Stimulated activated CD8-positive, alpha-beta memory T cell treated with anti-CD3 and anti-CD28 coated beads, Interleukin-12 subunit alpha, Interleukin-12 subunit beta, amount 100 ng/mL, for 24 hours (primary cell): ENCODE results near the gene ABAT.
"Not testable (repeated sequence)": the region's sequence is repeated elsewhere in the genome, so short reads cannot be mapped to it uniquely, and the experiment has no call there.

Experiments used
- DNase-seq: peaks from one replicate; pipeline ENCODE4 v3.0.0-alpha.2; 2020; ENCODE audit errors: extremely low read depth

The ABAT gene

GRCh38 chr16:8682551-8683259 lies 8.3 kb downstream of the ABAT start:
- DNase-seq, result no peak

- no peak for DNase-seq
Measured at GRCh38 chr16:8683640-8684039, 9.2 kb downstream of the ABAT start.

DNA sequence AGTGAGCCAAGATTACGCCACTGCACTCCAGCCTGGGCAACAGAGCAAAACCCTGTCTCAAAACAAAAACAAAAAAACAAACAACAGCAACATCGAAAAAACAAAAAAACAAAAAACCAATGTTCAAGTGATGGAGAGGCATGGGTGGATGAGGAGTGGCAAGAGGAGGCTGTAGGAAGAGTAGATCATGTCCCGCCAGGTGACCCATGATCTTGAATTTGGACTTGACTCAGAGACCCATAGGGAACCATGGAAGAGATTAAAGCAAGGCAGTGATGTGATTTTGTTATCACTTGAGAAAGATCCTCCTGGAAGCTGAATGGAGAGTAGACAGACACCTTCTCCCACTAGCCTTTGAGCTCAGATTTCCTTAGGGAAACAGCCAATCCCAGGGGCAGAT lies 11.2 kb downstream of the ABAT start:
- no peak for DNase-seq

- DNase-seq, result no peak
Measured at GRCh38 chr16:8686031-8686621, 11.7 kb downstream of the ABAT start.

DNA sequence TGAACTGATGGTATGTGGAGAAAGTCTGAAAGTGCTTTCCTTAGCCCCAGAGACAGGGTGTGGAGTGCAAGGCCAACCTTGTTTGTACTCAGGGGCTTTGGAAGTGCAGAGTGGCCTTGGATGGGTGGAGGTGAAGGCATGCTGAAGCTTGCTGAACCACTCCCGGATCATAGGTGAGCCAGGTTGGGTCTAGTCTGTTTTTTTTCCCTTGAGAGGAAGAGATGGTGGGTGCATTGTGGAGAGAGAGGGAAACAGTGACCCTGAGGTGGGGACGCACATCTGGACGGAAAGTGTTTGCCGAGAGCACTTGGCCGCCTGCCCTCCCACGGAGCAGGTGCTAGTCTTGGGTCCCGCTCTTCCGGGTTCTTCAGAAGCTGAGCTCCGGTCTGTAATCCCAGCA lies 12.5 kb downstream of the ABAT start:
- no peak for DNase-seq

GRCh38 chr16:8689686-8690085 lies 15.3 kb downstream of the ABAT start:
- DNase-seq, result no peak

GRCh38 chr16:8691728-8692127 lies 17.3 kb downstream of the ABAT start:
- no peak for DNase-seq

DNA sequence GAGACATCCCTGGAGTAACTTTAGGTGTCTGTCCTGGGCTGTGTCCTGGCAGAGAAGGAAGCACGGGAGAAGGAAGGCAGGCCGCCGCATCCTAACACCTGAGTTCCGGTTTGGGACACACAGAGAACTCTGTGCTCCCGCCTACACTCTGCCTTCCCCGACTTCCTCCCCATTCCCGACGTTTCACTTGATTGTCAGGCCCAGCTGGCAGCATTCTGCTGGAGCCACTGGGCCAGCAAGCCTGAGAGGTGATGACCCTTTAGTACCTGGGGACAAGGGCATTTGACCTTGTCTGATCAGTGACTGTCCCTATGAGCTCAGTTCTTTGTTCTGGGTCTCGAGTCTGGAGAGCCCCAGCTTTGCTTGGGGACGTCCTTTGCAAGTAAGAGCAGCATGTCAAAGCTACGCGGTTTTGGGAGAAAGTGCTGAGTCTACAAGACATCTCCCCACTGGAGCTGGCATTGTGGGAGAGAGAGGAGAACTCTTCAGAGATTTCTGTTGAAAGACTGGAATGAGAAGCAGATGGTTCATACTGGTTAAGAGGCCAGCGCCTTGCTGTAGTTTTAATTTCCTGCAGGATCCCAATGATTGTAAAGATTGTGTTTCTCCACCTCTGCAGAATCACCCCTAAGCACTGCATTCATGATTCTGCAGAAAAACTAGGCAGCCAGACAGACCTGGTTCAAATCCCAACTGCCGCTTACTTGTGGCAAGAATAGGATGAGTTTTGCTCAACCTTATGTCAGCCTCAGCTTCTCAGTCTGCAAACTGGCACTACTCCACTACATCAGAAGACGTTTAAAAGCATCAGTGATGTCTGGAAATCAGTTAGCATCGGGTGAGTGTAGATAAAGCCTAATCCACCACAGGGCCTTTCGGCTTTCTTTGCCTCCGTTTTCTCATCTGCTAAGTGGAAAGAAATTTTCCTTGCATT lies 20.6 kb downstream of the ABAT start:
- no peak for DNase-seq

DNA sequence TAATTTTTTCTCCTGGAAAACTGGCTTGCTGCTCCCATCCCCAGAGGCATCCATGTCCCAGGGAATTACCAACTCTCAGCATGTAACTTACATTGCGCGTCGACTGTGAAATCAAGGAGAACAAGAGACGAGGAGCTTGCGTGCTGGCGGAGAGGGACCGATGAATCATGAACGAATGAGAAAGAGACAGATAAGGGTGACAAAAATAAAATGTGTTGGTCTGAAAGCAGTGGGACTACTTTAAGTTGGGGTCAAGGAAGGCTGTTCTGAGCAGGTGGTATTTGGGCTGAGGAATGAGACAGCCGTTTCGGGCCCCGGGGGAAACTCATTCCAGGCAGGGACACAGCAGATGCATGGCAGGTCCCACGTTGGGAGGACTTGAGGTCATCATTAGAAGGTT lies 22.5 kb downstream of the ABAT start:
- no peak for DNase-seq

- DNase-seq, result no peak
Measured at GRCh38 chr16:8697965-8698364, 23.5 kb downstream of the ABAT start.

GRCh38 chr16:8703693-8704092 lies 29.3 kb downstream of the ABAT start:
- DNase-seq, result no peak

DNA sequence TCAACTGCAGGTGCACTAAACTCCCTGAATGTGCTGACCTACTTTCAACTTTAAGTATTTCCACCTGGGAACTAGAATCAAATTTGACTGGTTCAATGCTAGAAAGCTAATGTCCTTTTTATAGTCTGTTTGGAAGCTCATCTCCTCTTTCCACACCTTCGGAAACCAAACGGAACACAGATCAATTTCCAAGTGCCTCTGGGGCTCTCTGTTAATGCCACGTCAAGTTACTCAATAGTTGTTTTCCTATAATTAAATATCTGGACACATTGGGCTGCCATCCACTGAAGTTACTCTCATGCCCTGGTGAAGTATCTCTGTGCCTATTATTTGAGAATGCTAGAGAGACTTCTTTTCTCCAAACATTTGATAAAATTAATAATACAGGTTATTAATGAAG lies 29.7 kb downstream of the ABAT start:
- no peak for DNase-seq

GRCh38 chr16:8705100-8705822 lies 30.8 kb downstream of the ABAT start:
- DNase-seq, result not testable (repeated sequence)

GRCh38 chr16:8708536-8708935 lies 34.1 kb downstream of the ABAT start:
- no peak for DNase-seq

DNA sequence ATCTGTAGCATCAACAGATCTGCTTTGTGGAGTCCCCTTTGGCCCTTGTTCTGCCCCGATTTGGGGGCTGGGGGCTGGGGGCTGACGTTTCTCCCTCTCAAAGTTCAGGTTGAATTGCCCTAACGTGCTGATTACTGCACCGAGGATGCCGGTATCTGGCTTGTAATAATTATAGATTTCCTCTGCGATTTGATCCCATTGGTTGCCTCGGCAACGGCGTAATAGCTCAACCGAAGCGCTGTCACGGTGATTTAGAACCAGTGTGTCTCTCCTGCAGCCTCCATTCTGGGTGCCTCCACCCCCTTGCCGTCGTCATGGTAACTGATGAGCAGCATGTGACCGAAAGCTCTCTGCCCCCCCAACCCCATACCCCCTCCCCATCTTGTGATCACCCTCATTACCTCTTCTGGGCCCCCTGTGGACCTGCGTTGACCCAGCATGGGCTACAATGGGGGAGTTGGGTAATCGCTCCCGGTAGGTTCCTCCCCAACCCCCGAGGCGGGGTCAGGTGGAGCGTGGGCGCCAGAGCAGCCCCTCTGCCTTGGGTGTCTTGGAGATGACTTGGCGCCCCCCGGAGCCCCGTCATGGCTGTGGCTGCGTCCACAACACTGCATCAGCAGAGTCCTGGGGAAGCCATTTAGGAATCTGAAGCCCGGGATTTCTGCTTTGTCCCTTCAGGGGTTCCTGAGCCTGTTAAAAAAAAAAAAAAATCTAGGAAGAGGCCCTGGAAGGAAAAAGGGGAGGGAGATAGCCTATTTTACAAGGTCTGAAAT lies 38.4 kb downstream of the ABAT start:
- no peak for DNase-seq

DNA sequence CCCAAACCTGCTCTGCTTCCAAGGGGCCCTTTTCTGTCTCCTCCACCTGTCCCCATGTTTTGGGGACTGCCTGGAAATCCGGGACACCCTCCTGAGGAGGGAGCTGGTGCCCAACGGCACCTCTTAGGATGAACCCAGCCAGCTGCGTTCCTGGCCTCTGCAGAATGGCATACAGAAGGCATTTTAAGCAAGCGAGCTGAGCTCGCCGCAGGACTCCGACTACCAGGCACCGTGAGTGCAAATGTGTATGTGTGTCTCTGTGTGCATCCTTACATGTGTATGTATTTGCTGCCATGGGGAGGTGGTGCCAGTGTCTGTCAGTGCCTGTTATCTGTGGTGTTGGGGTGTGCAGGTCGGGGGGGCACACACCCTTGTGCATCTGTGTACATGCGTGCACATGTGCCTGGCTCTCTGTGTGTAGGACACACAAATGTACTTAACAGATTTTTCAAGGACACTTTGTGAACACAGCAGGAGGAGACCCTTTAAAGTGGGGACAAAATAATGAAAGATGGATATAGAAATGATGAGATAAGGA lies 39.3 kb downstream of the ABAT start:
- no peak for DNase-seq

DNA sequence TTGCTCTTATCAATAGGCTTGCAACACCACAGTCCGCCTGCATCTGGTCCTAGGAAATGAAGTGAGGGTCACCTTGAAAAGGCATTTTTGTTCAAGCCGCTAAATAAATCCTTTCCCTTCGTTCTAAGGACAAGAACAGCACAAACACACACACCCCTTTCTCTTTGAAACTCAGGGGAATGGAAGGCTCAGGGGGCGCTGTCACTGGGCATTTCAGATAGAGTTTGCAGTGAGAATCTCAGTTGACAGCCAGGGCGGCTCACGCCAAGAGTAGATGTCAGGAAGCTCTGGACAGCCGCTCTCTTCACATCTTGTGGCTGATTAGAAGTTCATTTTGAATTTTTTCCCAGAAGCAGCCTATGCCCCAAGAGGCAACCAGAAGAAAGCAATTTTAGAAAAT lies 39.8 kb downstream of the ABAT start:
- no peak for DNase-seq

DNA sequence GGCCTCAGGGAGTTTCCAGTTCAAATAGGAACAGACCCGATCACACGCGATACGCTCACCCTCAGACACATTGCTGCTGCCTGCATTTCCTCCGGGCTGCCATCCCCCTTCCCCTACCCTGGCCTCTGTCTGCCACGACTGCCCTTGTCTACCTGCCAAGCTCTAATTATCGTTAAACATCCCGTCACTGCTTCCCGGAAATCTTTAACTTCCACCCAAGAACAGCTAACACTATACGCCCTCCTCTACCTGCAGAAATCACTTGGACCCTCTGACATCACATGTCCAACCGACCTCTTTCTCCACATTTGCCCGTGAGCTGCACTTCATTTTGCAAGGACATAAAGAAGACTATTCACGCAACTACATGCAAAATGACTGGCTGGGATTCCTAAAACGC lies 40.4 kb downstream of the ABAT start:
- no peak for DNase-seq

DNA sequence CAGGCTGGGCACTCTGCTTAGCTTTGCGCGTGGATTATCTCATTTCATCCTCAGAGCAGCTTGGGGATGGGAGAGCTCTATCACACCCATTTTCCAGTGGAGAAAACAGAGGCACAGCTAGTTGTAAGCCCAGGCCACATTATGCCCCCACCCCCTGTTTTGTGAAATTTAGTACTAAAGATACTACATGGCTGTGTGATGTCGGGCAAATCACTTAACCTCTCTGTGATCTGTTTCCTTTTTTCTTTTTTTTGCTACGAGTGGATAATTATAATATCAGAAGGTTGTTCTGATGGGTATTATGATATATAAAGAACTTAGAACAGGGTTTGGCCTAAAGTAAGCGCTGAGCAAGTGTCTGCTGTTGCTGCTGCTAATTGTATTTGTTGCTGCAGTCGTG lies 41.6 kb downstream of the ABAT start:
- DNase-seq, result no peak

DNA sequence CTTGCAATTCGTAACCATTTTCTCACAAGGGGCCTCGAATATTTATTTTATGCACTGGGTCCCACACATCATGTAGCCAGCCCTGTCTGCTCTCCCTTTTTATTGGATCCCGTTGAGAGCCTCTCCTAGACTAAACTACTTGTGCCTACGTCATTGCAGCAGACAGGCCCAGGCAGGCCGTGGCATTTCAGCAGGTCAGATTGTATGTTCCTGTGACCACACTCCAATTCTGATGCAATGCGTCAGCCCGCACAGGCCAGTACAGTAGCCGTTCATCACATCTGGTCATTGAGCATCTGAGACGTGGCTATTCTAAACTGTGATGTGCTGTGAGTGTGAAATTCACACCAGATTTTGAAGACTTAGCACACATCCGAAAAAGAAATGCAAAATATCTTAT lies 42.2 kb downstream of the ABAT start:
- no peak for DNase-seq

- DNase-seq, result no peak
Measured at GRCh38 chr16:8717469-8717868, 43.1 kb downstream of the ABAT start.
